ENCODE data around the gene TOM1L2.

DNA sequence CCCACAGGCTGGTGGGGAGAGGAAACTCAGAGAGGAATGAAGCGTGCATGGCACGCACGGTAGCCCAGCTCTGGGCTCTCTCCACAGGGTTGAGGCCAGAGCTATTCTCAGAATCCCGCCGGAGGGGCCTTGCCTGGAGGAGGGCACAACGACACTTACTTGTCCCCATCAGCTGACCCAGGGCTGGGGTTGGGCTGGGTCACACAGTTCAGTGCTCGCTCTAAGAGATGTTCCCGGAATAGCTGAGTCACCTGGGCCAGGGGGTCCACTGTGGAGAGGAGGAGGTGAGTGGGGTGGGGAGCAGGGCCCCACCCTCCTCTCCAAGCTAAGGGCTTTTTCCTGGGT, 157.2 kb downstream of the TOM1L2 start:
- TF ChIP-seq, protein P1, sequence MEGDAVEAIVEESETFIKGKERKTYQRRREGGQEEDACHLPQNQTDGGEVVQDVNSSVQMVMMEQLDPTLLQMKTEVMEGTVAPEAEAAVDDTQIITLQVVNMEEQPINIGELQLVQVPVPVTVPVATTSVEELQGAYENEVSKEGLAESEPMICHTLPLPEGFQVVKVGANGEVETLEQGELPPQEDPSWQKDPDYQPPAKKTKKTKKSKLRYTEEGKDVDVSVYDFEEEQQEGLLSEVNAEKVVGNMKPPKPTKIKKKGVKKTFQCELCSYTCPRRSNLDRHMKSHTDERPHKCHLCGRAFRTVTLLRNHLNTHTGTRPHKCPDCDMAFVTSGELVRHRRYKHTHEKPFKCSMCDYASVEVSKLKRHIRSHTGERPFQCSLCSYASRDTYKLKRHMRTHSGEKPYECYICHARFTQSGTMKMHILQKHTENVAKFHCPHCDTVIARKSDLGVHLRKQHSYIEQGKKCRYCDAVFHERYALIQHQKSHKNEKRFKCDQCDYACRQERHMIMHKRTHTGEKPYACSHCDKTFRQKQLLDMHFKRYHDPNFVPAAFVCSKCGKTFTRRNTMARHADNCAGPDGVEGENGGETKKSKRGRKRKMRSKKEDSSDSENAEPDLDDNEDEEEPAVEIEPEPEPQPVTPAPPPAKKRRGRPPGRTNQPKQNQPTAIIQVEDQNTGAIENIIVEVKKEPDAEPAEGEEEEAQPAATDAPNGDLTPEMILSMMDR (IDR thresholded peaks at IDR 0.05; ENCODE audit: low read length) = no peak
- no peak for TF ChIP-seq EZH2phosphoT487 (IDR thresholded peaks at IDR 0.05; ENCODE audit: low read length)

All from MM.1S (cell line).